H4 (cell line): ENCODE results near the gene DHRS11. TPM values are rescaled to one million over a fixed set of nuclear protein-coding genes. Genes with fewer than 3 reads are reported as not detected.

ENCODE experiments used
- DNase-seq: peaks from one replicate; pipeline ENCODE4 v3.0.0-alpha.2; 2015; ENCODE audit warnings: low spot score
- total RNA-seq: library from RNA; depleted of rRNA; stranded (reverse); fragments of >200 nt; shearing (Covaris generic); gene quantifications from 2 replicates; pipeline ENCODE4 v1.2.3, GENCODE V29; 2014; rRNA removed

The DHRS11 gene, protein sequence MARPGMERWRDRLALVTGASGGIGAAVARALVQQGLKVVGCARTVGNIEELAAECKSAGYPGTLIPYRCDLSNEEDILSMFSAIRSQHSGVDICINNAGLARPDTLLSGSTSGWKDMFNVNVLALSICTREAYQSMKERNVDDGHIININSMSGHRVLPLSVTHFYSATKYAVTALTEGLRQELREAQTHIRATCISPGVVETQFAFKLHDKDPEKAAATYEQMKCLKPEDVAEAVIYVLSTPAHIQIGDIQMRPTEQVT
- 11.7 and 23.0 TPM in 2 replicates for total RNA-seq

GRCh38 chr17:36591434-36592315 is at the start of gene DHRS11:
TSS of gene DHRS11 (plus strand) at chr17:36591879. CDS start at chr17:36592010, 131 bp downstream.
- DNase-seq = peak; percentile 31

- no peak for DNase-seq
Measured at GRCh38 chr17:36542755-36543154, 48.9 kb upstream of the DHRS11 start.

DNA sequence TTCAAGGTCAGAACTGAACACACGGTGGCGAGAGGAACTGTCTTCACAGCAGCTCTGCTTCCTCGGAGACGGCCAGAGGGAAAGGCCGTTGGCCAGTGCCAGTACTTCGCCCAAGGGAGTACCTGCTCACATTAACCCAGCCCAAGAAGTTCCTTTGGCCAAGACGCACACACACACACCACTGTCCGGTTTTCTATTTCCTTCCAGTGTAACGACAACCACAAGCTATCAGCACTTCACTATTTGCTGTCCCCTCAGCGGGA is 47.7 kb upstream of the DHRS11 start:
- DNase-seq = peak; percentile 31

GRCh38 chr17:36544307-36545076 is 47.2 kb upstream of the DHRS11 start, which contains the start of gene GGNBP2:
TSS of gene GGNBP2 (plus strand) at chr17:36544919. CDS start at chr17:36545725, 806 bp downstream.
- DNase-seq = peak; percentile 88

GRCh38 chr17:36545077-36545464 is 46.6 kb upstream of the DHRS11 start:
- no peak for DNase-seq

- peak; percentile 96 for DNase-seq
Measured at GRCh38 chr17:36545465-36546417, 45.9 kb upstream of the DHRS11 start.

DNA sequence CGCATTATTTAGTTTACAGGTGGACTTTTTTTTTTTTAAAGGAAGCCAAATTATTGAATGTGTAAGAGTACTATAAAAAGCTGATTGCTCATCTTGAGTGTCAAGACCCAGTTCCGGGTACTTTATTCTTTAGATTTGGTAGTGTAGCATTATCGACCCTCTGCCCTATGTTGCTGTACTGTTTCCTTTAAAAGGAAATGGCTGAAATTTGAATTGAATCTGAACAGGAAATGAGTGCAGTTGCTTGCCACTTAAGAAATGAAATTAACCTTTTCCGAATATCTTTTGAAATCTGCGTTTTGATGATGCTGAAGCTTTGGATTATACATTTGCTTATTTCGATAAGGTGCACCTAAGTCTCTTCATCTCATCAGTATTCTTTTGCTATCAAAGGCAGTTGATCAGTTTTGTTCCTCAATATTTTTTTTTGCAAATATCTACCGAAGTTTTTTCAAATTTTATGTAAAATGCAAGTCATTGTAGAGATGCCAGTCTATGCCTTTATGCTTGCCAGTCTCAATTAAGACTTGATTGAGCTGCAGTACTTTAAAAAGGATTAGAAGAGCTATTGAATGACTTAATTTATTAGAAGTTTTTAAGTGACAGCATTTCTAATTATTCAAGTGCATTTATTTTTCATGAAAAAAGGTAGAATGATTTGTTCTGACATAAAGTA is 45.1 kb upstream of the DHRS11 start:
- DNase-seq = no peak

DNA sequence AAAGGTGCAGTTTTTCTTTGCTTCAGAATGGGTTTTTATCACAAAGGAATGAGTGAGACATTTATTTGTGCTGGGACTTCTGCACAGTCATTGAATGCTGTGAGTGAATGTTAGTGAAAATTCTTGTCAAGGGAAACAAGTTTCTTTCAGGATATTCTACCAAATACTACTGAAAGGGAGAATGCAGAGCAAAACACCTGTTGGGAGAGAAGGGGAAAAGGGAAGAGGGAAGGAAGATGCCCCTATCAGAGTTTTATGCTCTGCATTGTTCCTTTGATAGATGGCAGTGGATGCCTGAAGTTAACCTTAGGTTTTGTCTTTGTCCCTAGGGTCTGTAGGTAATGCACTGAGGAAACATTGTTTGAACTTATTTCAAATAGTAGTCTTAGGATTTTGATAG is 43.9 kb upstream of the DHRS11 start:
- no peak for DNase-seq

DNA sequence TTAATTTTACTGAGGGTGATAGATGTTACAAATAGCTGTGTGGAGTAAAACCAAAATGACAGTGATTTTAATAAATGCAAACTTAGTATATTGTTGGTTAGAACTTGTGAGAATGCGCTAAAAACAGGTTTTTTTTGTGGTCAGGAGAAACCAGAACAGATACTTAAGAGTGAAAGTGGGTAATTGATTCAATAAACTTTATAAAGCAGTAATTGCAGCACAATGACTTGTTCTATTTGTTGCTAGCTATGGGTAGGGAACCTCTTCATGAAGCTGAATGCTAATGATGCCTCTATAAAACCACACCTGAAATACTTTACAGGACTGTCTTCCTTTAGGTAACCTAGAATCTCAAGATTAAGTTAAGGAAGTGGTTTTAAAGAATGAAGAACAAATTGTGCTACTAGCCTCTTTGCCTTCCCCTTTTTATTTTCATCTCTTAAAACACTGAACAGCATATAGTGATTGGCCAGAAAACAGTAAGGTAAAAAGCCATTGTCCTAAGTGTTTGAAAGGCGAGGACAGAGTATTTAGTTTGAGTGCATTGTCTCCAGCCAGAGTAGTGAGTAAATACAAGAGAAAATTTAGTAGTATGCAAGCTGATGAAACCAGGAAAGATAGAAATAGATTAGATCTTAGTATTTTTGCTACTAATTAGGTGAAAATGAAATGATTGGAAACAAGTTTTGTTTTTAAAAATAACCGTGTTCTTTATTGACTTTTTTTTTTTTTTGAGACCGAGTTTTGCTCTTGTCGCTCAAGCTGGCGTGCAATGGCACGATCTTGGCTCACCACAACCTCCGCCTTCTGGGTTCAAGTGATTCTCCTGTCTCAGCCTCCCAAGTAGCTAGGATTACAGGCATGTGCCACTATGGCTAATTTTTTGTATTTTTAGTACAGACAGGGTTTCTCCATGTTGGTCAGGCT is 40.9 kb upstream of the DHRS11 start:
- DNase-seq = no peak

- DNase-seq = no peak
Measured at GRCh38 chr17:36553459-36553858, 38.2 kb upstream of the DHRS11 start.

DNA sequence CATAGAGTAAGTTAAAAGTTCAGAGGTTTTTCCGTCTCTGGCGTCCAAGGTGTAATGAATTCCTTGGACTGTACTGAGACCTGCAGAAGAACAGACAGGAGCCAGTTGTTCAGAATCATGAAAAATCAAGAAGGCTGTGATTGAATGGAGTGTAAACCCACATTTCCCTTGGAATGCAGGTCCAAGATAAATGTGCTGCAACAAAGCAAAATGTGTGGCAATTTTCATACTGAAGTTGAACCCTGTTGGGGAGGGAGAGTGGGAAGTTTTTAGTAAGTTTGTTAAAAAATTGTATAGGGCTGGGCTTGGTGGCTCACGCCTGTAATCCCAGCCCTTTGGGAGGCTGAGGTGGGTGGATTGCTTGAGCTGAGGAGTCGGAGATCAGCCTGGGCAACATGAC is 25.6 kb upstream of the DHRS11 start:
- no peak for DNase-seq

DNA sequence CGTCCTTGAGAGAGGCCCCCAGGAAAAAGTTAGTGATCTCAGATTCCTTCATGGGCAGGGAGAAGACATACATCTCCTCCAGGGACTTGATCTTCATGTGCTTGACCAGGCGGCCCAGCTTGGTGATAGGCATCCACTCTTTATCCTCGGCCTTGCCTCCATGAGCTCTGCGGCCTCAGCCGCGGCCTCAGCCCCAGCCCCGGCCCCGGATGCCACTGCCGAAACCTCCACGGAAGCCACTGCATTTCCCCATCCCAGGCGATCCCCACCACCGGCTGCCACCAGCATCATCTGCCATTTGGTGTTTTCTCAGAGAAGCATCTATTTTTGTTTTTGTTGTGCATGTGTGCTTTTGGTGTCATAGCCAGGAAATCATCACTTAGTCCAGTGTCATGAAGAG is 16.7 kb upstream of the DHRS11 start:
- no peak for DNase-seq

- no peak for DNase-seq
Measured at GRCh38 chr17:36576793-36577192, 14.9 kb upstream of the DHRS11 start.

DNA sequence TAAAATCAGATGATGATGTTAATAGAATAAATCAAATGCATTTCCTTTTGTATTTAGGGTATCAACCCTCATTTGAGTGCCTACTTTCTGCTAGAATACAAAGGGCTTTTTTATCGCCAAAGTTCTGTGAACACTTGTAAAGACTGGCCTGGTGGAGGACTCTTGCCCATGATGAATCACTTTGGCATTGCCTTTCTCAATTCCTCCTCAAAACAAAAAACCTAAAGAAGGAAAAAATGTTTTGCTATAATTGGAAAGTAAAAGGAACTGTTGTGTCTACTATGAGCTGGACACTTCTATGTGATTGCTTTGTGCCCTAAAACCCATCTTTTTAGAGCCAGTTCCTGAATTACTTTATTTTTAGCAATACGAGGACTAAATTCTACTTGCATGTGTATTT is 13.0 kb upstream of the DHRS11 start:
- no peak for DNase-seq

DNA sequence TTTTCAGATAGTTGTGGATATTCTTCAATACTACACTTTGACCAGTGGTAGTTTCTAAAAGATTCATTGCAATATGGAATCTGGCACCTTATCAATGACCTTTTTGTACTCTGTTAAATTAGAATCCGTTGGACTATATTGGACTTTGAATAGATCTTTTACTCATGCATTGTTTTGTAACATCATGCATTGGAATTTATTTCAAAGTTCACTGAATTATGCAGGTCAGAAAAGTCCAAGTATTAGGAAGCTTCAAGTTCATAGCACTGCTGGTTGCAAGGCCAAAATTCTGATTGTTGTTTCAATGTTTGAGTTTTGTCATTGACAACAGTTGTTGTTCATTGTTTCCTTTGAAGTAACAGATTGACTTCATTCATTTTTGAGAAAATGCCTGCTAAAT is 7.9 kb upstream of the DHRS11 start:
- DNase-seq = no peak

DNA sequence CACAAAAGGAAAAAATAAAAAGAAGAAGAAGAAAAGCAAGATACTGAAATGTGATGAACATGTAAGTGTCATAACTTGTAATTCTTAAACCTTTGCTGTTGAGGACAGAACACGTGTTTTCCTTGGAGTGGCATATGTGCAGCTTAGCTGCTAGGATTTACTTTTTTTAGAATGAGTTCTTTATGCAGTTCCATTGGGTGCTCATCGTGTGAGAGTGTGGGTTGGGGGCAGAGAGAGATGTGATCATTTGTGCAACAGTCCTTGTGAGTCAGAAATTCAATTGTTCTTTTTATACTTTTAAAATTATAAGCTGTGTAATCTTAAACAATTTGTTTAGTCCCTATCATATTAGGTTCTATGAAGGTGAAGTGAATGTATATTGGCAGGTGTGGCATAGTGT is 5.5 kb upstream of the DHRS11 start:
- DNase-seq = no peak

- DNase-seq = peak; percentile 82
Measured at GRCh38 chr17:36590082-36590481, 1.6 kb upstream of the DHRS11 start.

GRCh38 chr17:36592316-36592715 is 637 bp downstream of the DHRS11 start:
- DNase-seq = no peak

DNA sequence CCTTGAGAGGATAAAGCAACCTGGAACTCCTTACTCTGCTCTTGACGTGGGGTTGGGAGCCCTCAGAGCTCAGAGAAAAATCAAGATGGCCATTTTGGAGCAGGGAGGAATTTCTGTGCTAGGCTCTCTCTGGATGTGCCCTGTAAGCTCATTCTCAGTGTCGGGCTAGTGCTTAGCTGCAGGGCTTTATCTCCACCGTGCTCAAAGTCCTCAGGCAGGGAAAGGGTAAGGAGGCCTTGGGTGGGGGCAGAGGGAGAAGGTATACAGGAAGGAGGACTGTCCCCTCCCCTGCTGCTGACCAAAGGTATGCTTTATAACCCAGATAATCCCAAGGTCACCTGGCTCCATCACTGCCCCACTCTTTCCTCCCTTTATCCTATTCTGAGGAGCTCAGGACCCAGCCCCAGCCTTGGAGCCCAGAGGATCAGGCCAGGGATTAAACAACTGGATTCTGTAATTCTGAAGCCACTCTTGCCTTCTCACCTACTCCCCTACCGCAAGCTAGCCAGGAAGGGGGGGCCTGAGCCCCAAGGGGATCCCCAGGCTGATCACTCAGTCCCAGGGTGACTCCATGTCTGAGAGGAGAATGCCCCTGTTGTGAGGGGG is 1.1 kb downstream of the DHRS11 start:
- no peak for DNase-seq
